HCT116 (cell line): ENCODE results near the gene STAU1. TPM values are rescaled to one million over a fixed set of nuclear protein-coding genes. Genes with fewer than 3 reads are reported as not detected.

ENCODE experiments used
- ATAC-seq: fragments of 200-7000 bp; cut with Tn5 transposase; 2 replicates; pipeline ENCODE4 v1.9.1; 2020; ENCODE audit warnings: mild to moderate bottlenecking, moderate library complexity
- BruUV-seq: library from RNA; stranded (reverse); fragments of 400-500 nt; replicated peaks from 2 replicates; lab custom pipeline; 2021; lab: Mats Ljungman, UMichigan
- CTCF ChIA-PET: fragments of 300-600 bp; sonication (Branson Sonifier 250); formaldehyde crosslinking; loops from one replicate; lab custom pipeline; 2021; ENCODE audit warnings: antibody characterized with exemption; lab: Charles Lee
- POLR2A ChIA-PET: fragments of 300-600, 350-600 bp; sonication (Branson Sonifier 250); formaldehyde crosslinking; loops from one replicate; lab custom pipeline; 2021; ENCODE audit warnings: antibody characterized with exemption; lab: Charles Lee
- RAD21 ChIA-PET, 2 experiments: fragments of 300-600 bp; sonication (Branson Sonifier 250); formaldehyde crosslinking; loops; one replicate each; lab custom pipeline; 2023; ENCODE audit warnings: low total read pairs in 2 of 2; ENCODE audit not compliant: uncharacterized antibody in 2 of 2, unreplicated experiment in 2 of 2, low non-redundant PET in 1 of 2; lab: Charles Lee
- DNase-seq: peaks from one replicate; pipeline ENCODE4 v3.0.0-alpha.2; 2010; ENCODE audit warnings: low read depth, low spot score
- H2AFZ ChIP-seq: fragments of 200-600 bp; shearing (Covaris generic), sonication (generic); 2 replicates; pipeline ENCODE4 v1.6.1; 2017; ENCODE audit warnings: low read depth, mixed run types, mixed read lengths, antibody characterized with exemption, low read length; ENCODE audit not compliant: poor library complexity, severe bottlenecking
- H3K27ac ChIP-seq: 2 replicates; pipeline ENCODE4 v1.5.1; 2012; ENCODE audit warnings: low read depth, low read length
- H3K27me3 ChIP-seq: fragments of 200-600 bp; sonication (generic); 2 replicates; pipeline ENCODE4 v1.6.1; 2016; ENCODE audit warnings: mixed run types, low read length, mixed read lengths; ENCODE audit not compliant: insufficient read depth
- H3K36me3 ChIP-seq, 2 experiments: fragments of 200-500 bp in 1 of 2; fragments of 200-600 bp in 1 of 2; sonication (Bioruptor generic) in 1 of 2; sonication (generic) in 1 of 2; 2 replicates each; pipeline versions ENCODE4 v1.5.1 to v1.6.1; 2014 to 2016; ENCODE audit warnings: low read length in 2 of 2, inconsistent platforms in 1 of 2, mixed read lengths in 1 of 2, mixed run types in 1 of 2; ENCODE audit not compliant: insufficient read depth in 2 of 2, control insufficient read depth in 1 of 2
- H3K4me1 ChIP-seq, 2 experiments: fragments of 200-600 bp in 1 of 2; sonication (generic) in 1 of 2; 2 replicates each; pipeline versions ENCODE4 v1.5.1 to v1.6.1; 2012 to 2017; ENCODE audit warnings: low read length in 2 of 2, inconsistent platforms in 1 of 2, mild to moderate bottlenecking in 1 of 2, mixed read lengths in 1 of 2, mixed run types in 1 of 2, moderate library complexity in 1 of 2; ENCODE audit not compliant: insufficient read depth in 2 of 2, control insufficient read depth in 1 of 2
- H3K4me2 ChIP-seq: fragments of 200-600 bp; sonication (generic); 2 replicates; pipeline ENCODE4 v1.6.1; 2017; ENCODE audit warnings: mixed run types, low read length, mixed read lengths
- H3K4me3 ChIP-seq, 2 experiments: fragments of 200-600 bp in 1 of 2; sonication (generic) in 1 of 2; replicated peaks in 1 of 2; 2 replicates each; pipeline ENCODE4 v1.5.1; 2011 to 2016; ENCODE audit warnings: low read length in 2 of 2, control low read depth in 1 of 2, low read depth in 1 of 2, mild to moderate bottlenecking in 1 of 2, mixed read lengths in 1 of 2, mixed run types in 1 of 2
- H3K79me2 ChIP-seq: fragments of 200-600 bp; sonication (generic); 2 replicates; pipeline ENCODE4 v1.6.1; 2017; ENCODE audit warnings: mild to moderate bottlenecking, mixed run types, low read length, moderate library complexity, mixed read lengths; ENCODE audit not compliant: insufficient read depth
- H3K9ac ChIP-seq: fragments of 200-600 bp; sonication (generic); 2 replicates; pipeline ENCODE4 v1.6.1; 2016; ENCODE audit warnings: low read length, mixed read lengths
- H3K9me2 ChIP-seq: fragments of 200-600 bp; sonication (generic), shearing (Covaris generic); 2 replicates; pipeline ENCODE4 v1.6.1; 2017; ENCODE audit warnings: mixed run types, mild to moderate bottlenecking, moderate library complexity; ENCODE audit not compliant: insufficient read depth
- H3K9me3 ChIP-seq, 2 experiments: fragments of 200-500 bp in 1 of 2; fragments of 200-600 bp in 1 of 2; sonication (Bioruptor generic) in 1 of 2; sonication (generic) in 1 of 2; 2 replicates each; pipeline ENCODE4 v1.6.1; 2014 to 2017; ENCODE audit warnings: low read length in 2 of 2, mixed read lengths in 2 of 2, inconsistent platforms in 1 of 2, low read depth in 1 of 2, mild to moderate bottlenecking in 1 of 2, mixed run types in 1 of 2, moderate library complexity in 1 of 2; ENCODE audit not compliant: control insufficient read depth in 1 of 2, insufficient read depth in 1 of 2
- H4K20me1 ChIP-seq: fragments of 200-600 bp; sonication (generic), shearing (Covaris generic); 2 replicates; pipeline ENCODE4 v1.6.1; 2017; ENCODE audit warnings: mixed run types, mild to moderate bottlenecking, moderate library complexity; ENCODE audit not compliant: insufficient read depth
- CBX3 ChIP-seq: IDR thresholded peaks from 2 replicates; pipeline ENCODE4 v1.6.1; 2012; ENCODE audit warnings: low read depth
- CEBPB ChIP-seq: IDR thresholded peaks from 2 replicates; pipeline ENCODE4 v1.6.1; 2012; ENCODE audit warnings: low read depth
- EGR1 ChIP-seq: IDR thresholded peaks from 2 replicates; pipeline ENCODE4 v1.6.1; 2012; ENCODE audit warnings: low read depth
- ELF1 ChIP-seq: IDR thresholded peaks from 2 replicates; pipeline ENCODE4 v1.6.1; 2012; ENCODE audit warnings: low read depth, borderline replicate concordance
- FOSL1 ChIP-seq: IDR thresholded peaks from 2 replicates; pipeline ENCODE4 v1.6.1; 2012; ENCODE audit warnings: low read depth
- POLR2A ChIP-seq: IDR thresholded peaks from 2 replicates; pipeline ENCODE4 v1.7.0; 2011; ENCODE audit warnings: borderline replicate concordance; ENCODE audit not compliant: insufficient read depth, insufficient read length; ENCODE audit errors: extremely low read depth
- POLR2AphosphoS5 ChIP-seq: IDR thresholded peaks from 2 replicates; pipeline ENCODE4 v1.6.1; 2011; ENCODE audit warnings: mild to moderate bottlenecking, low read depth, low read length, moderate library complexity
- RAD21 ChIP-seq: IDR thresholded peaks from 2 replicates; pipeline ENCODE4 v1.6.1; 2012; ENCODE audit warnings: low read depth, mild to moderate bottlenecking
- SIN3A ChIP-seq: IDR thresholded peaks from 2 replicates; pipeline ENCODE4 v1.6.1; 2012; ENCODE audit warnings: low read depth
- SP1 ChIP-seq: IDR thresholded peaks from 2 replicates; pipeline ENCODE4 v1.6.1; 2012; ENCODE audit warnings: low read depth
- SRF ChIP-seq: IDR thresholded peaks from 2 replicates; pipeline ENCODE4 v1.6.1; 2012; ENCODE audit warnings: low read depth
- YY1 ChIP-seq: IDR thresholded peaks from 2 replicates; pipeline ENCODE4 v1.6.1; 2011; ENCODE audit warnings: low read length, low read depth, moderate library complexity, mild to moderate bottlenecking; ENCODE audit not compliant: insufficient replicate concordance; ENCODE audit errors: extremely low read depth
- ZFX ChIP-seq: fragments of 450-650 bp; IDR thresholded peaks from 2 replicates; pipeline ENCODE4 v1.6.1; 2017
- ZNF274 ChIP-seq: fragments of 200-500 bp; sonication (Bioruptor generic); IDR thresholded peaks from 2 replicates; pipeline ENCODE4 v1.6.1; 2014; ENCODE audit warnings: mild to moderate bottlenecking, low read depth, low read length, inconsistent platforms
- intact Hi-C: fragments of 100-400 bp; cut with micrococcal nuclease; formaldehyde crosslinking; loops from 2 replicates; pipeline ENCODE4 v1.10.0; 2022
- total RNA-seq: library from RNA; stranded (reverse); gene quantifications from one replicate; pipeline ENCODE4 v1.2.1, GENCODE V29; 2021; ENCODE audit not compliant: unreplicated experiment
- TF ChIP-seq, protein P1 (sequence below): IDR thresholded peaks from 2 replicates; pipeline ENCODE4 v1.6.1; 2012
- TF ChIP-seq, protein P2 (sequence below), 3 experiments: fragments of 200-600 bp in 1 of 3; sonication (generic) in 1 of 3; IDR thresholded peaks in 2 of 3; conservative IDR thresholded peaks in 1 of 3; 2 replicates each; pipeline ENCODE4 v1.5.1; 2012 to 2017; ENCODE audit warnings: low read depth in 2 of 3, low read length in 2 of 3, antibody characterized with exemption in 1 of 3, borderline replicate concordance in 1 of 3, control low read depth in 1 of 3, mild to moderate bottlenecking in 1 of 3, mixed read lengths in 1 of 3, mixed run types in 1 of 3, moderate library complexity in 1 of 3; ENCODE audit not compliant: insufficient read depth in 1 of 3
- TF ChIP-seq, protein P3 (sequence below): IDR thresholded peaks from 2 replicates; pipeline ENCODE4 v1.6.1; 2012; ENCODE audit warnings: low read depth
- TF ChIP-seq, protein P4 (sequence below): IDR thresholded peaks from 2 replicates; pipeline ENCODE4 v1.6.1; 2011; ENCODE audit warnings: mild to moderate bottlenecking, low read length, moderate library complexity; ENCODE audit not compliant: insufficient replicate concordance; ENCODE audit errors: extremely low read depth

Gene STAU1
- total RNA-seq, 1 experiment from 2014 or later, result 90.3 TPM

DNA sequence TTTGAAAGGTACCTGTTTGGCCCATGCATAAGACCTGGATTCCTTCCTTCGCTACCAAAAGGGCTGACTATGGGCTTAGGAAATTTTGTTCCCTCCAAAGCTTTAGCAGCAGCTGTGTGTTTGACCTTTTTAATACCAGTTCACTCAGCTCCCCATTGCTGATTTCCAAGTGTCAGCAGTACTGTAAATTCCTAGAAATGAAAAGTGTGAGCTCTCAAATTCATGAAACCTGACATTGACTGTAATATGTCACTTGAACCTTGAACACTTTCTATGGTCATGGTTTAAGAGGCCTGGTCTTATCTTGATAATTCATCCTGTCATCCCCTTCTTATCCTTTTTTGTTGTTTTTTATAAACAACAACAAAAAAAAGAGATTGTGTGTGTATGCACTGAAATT lies 31.7 kb downstream of the STAU1 start:
- ChIA-PET RAD21 (interaction anchor here in 1 of 2 experiments (0.5 kb wide), 1 partner anchor 67 kb away, joined by 4 read pairs; no protein-coding TSS in a partner anchor), POLR2A (no interaction called here), CTCF (interaction anchor here (0.6 kb wide), 1 partner anchor 646 kb away, joined by 3 read pairs; no protein-coding TSS in a partner anchor)
- intact Hi-C loops, result no loop called here
- no peaks in the 10 kb centered on the region for H3K9me3 ChIP-seq
- no peak overlapping the region for H3K9ac ChIP-seq
- H4K20me1 ChIP-seq, result 0 out of 2 replicates have a peak, but pooled peaks cover 6% of the 10 kb centered on the region
- H3K4me1 ChIP-seq, result peaks cover 0 to 11% of the 10 kb centered on the region in 2 experiments; a peak in 2 of 4 replicates
- DNase-seq, result no peak
- H3K4me3 ChIP-seq, result no peak overlapping the region
- H3K36me3 ChIP-seq, result peaks cover 3 to 6% of the 10 kb centered on the region in 2 experiments; a peak in 1 of 4 replicates
- no peaks in the 10 kb centered on the region for H3K9me2 ChIP-seq
- H3K27me3 ChIP-seq, result no peaks in the 10 kb centered on the region
- no peak for TF ChIP-seq SRF
- no peak for TF ChIP-seq CBX3
- no peak for TF ChIP-seq ZNF274
- TF ChIP-seq, protein P1, sequence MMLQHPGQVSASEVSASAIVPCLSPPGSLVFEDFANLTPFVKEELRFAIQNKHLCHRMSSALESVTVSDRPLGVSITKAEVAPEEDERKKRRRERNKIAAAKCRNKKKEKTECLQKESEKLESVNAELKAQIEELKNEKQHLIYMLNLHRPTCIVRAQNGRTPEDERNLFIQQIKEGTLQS, result no peak
- no peak for TF ChIP-seq POLR2AphosphoS5
- TF ChIP-seq, protein P2, sequence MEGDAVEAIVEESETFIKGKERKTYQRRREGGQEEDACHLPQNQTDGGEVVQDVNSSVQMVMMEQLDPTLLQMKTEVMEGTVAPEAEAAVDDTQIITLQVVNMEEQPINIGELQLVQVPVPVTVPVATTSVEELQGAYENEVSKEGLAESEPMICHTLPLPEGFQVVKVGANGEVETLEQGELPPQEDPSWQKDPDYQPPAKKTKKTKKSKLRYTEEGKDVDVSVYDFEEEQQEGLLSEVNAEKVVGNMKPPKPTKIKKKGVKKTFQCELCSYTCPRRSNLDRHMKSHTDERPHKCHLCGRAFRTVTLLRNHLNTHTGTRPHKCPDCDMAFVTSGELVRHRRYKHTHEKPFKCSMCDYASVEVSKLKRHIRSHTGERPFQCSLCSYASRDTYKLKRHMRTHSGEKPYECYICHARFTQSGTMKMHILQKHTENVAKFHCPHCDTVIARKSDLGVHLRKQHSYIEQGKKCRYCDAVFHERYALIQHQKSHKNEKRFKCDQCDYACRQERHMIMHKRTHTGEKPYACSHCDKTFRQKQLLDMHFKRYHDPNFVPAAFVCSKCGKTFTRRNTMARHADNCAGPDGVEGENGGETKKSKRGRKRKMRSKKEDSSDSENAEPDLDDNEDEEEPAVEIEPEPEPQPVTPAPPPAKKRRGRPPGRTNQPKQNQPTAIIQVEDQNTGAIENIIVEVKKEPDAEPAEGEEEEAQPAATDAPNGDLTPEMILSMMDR (IDR thresholded peaks at IDR 0.05 in 2 of 3, conservative IDR thresholded peaks at IDR 0.05 in 1 of 3; ENCODE audit: borderline replicate concordance in 1 of 3, insufficient read depth in 1 of 3, low read depth in 2 of 3, low read length in 2 of 3), result no peak
- TF ChIP-seq SIN3A, result no peak
- TF ChIP-seq YY1, result no peak
- TF ChIP-seq POLR2A, result no peak
- no peak for TF ChIP-seq FOSL1
- no peak for TF ChIP-seq ELF1
- no peak for TF ChIP-seq CEBPB
- TF ChIP-seq, protein P3, sequence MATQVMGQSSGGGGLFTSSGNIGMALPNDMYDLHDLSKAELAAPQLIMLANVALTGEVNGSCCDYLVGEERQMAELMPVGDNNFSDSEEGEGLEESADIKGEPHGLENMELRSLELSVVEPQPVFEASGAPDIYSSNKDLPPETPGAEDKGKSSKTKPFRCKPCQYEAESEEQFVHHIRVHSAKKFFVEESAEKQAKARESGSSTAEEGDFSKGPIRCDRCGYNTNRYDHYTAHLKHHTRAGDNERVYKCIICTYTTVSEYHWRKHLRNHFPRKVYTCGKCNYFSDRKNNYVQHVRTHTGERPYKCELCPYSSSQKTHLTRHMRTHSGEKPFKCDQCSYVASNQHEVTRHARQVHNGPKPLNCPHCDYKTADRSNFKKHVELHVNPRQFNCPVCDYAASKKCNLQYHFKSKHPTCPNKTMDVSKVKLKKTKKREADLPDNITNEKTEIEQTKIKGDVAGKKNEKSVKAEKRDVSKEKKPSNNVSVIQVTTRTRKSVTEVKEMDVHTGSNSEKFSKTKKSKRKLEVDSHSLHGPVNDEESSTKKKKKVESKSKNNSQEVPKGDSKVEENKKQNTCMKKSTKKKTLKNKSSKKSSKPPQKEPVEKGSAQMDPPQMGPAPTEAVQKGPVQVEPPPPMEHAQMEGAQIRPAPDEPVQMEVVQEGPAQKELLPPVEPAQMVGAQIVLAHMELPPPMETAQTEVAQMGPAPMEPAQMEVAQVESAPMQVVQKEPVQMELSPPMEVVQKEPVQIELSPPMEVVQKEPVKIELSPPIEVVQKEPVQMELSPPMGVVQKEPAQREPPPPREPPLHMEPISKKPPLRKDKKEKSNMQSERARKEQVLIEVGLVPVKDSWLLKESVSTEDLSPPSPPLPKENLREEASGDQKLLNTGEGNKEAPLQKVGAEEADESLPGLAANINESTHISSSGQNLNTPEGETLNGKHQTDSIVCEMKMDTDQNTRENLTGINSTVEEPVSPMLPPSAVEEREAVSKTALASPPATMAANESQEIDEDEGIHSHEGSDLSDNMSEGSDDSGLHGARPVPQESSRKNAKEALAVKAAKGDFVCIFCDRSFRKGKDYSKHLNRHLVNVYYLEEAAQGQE, result no peak
- TF ChIP-seq ZFX, result no peak
- TF ChIP-seq EGR1, result no peak
- TF ChIP-seq RAD21, result no peak
- no peak for TF ChIP-seq SP1
- TF ChIP-seq, protein P4, sequence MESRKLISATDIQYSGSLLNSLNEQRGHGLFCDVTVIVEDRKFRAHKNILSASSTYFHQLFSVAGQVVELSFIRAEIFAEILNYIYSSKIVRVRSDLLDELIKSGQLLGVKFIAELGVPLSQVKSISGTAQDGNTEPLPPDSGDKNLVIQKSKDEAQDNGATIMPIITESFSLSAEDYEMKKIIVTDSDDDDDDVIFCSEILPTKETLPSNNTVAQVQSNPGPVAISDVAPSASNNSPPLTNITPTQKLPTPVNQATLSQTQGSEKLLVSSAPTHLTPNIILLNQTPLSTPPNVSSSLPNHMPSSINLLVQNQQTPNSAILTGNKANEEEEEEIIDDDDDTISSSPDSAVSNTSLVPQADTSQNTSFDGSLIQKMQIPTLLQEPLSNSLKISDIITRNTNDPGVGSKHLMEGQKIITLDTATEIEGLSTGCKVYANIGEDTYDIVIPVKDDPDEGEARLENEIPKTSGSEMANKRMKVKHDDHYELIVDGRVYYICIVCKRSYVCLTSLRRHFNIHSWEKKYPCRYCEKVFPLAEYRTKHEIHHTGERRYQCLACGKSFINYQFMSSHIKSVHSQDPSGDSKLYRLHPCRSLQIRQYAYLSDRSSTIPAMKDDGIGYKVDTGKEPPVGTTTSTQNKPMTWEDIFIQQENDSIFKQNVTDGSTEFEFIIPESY, result no peak
- no peak for ATAC-seq
- no peak overlapping the region for H3K27ac ChIP-seq
- no peak overlapping the region for H2AFZ ChIP-seq
- no TSS peak for BruUV-seq
- H3K4me2 ChIP-seq, result no peak overlapping the region
- peaks cover 72% of the 10 kb centered on the region for H3K79me2 ChIP-seq
